ENCODE measurements around the gene POLR1G. TPM values are rescaled to one million over a fixed set of nuclear protein-coding genes. Genes with fewer than 3 reads are reported as not detected.
A peak's percentile ranks its signal among the peaks of the same experiment; 100 is the strongest.

The POLR1G gene
- total and polyA plus RNA-seq, 10 donors, result 2.1 to 4.3 (median 3.1) TPM

DNA sequence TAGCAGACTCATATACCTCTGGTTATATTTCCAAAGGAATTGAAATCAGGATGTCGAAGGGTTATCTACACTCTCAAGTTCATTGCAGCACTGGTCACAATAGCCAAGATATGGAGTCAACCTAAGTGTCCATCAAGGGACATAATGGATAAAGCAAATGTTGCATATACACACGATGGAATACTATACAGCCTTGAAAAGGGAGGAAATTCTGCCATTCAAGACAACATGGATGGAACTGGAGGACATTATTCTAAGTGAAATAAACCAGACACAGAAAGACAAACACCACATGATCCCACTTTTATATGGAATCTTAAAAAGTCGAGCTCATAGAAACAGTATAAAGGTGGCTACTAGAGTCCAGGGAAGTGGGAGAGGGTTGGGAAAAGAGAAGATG is 30.9 kb downstream of the POLR1G start:
- Histone ChIP-seq H3K9me3 (no peaks in the 10 kb centered on the region), H3K27me3 (replicated peaks in 1 of 7) (no peaks in the 10 kb centered on the region), H3K4me1 (peaks cover 4 to 28% (median 22%) of the 10 kb centered on the region in 6 donors), H3K4me3 (no peak overlapping the region), H3K27ac (no peak overlapping the region), H3K36me3 (no peaks in the 10 kb centered on the region)
- TF ChIP-seq POLR2AphosphoS5 (IDR thresholded peaks at IDR 0.05) (no peak), POLR2A (IDR thresholded peaks at IDR 0.05) (no peak)
- TF ChIP-seq, protein P1, sequence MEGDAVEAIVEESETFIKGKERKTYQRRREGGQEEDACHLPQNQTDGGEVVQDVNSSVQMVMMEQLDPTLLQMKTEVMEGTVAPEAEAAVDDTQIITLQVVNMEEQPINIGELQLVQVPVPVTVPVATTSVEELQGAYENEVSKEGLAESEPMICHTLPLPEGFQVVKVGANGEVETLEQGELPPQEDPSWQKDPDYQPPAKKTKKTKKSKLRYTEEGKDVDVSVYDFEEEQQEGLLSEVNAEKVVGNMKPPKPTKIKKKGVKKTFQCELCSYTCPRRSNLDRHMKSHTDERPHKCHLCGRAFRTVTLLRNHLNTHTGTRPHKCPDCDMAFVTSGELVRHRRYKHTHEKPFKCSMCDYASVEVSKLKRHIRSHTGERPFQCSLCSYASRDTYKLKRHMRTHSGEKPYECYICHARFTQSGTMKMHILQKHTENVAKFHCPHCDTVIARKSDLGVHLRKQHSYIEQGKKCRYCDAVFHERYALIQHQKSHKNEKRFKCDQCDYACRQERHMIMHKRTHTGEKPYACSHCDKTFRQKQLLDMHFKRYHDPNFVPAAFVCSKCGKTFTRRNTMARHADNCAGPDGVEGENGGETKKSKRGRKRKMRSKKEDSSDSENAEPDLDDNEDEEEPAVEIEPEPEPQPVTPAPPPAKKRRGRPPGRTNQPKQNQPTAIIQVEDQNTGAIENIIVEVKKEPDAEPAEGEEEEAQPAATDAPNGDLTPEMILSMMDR (IDR thresholded peaks at IDR 0.05 in 8 of 11, conservative IDR thresholded peaks at IDR 0.05 in 3 of 11), result no peak
- no peak for DNase-seq
- WGBS, 5 donors, result 85 to 93% (median 88%) methylated on average over 3 of the region's 3 CpGs
- intact Hi-C loops (cut with DNase I; ENCODE audit: low total_unique reads), result no loop called here

DNA sequence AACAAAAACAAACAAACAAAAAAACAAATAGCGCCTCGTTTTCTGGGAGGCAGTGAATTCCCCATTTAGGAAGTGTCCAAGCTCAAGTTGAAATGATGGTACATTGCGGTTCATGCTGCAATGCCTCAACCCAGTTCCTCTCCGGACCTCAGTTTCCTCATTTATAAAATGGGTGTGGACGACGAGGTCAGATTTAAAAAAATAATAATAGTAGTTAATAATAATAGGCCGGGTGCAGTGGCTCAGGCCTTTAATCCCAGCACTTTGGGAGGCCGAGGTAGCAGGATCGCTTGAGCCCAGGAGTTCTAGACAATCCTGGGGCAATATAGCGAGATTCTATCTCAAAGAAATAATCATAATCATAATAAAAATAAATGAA is 32.7 kb downstream of the POLR1G start:
- TF ChIP-seq, protein P1 (IDR thresholded peaks at IDR 0.05 in 8 of 11, conservative IDR thresholded peaks at IDR 0.05 in 3 of 11), result no peak
- WGBS, 5 donors, result 29 to 34% (median 31%) methylated on average over 10 of the region's 10 CpGs
- Histone ChIP-seq H3K4me1 (peaks cover 10 to 47% (median 39%) of the 10 kb centered on the region in 6 donors), H3K27me3 (replicated peaks in 1 of 7) (no peaks in the 10 kb centered on the region), H3K9me3 (no peaks in the 10 kb centered on the region), H3K4me3 (peak overlapping the region; percentile 55 to 87 (median 66)), H3K36me3 (no peaks in the 10 kb centered on the region), H3K27ac (peak overlapping the region; percentile 76 to 96 (median 92))
- no peak for DNase-seq
- intact Hi-C loops (cut with DNase I; ENCODE audit: low total_unique reads), result loop anchor here (2.0 kb wide), 1 partner anchor 40 kb away; no protein-coding TSS in a partner anchor

DNA sequence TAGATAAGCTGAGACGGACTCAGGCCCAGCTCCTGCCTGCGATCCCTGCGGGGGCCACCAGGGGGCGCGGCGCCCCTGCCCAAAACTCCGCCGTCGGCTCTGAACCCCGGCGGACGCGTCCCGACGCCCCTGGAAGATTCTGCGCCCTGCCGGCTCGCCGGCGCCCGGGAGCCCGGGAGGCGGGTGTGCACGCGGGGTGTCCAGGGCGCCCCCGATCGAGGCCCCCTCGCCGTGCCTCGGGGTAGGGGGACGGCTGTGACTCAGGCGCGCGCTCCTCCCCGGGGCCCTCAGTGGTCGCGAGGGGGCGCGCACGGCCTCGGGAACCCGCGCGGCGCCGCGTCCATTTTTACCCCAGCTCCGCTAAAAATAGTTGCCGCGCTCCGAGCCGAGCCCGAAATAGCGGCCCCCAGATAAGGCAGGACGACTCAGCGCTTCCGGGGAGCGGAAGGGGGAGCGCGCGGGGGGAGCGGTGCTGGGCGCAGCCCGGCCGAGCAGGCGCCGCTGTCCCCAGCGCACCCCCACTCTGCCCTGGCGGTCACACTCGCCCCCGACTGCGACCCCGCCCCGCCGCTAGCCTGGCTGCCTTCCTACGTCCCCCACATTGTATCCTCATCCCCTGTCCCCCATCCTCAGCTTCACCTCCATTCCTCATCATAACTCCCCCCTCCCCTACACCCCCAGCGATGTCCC is 33.3 kb downstream of the POLR1G start:
- WGBS, 5 donors, result 0 to 2% (median 0%) methylated on average over 41 to 78 of the region's 78 CpGs
- peaks cover 15 to 52% (median 45%) of the 10 kb centered on the region in 6 donors for H3K4me1 ChIP-seq
- intact Hi-C loops (cut with DNase I; ENCODE audit: low total_unique reads), result loop anchor here (2.0 kb wide), 1 partner anchor 39 kb away; no protein-coding TSS in a partner anchor

DNA sequence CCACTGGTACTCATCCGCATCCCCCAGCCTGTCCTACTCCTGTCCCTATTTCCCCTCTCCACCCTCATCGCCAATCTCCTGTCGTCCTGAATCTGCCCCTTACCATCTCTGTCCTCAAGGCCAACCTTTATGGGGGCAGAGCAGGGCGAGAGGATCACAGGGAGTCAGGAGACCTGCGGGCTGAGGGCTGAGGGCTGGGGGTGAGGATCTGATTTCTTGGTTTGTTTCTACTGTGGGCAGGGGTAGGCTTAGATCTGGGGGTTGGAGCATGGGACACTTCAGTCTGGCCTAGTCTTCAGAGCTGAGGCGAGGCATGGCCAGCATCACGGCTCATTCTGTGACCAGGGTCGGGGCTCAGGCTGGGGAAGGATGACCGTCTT is 33.8 kb downstream of the POLR1G start:
- intact Hi-C loops (cut with DNase I; ENCODE audit: low total_unique reads), result no loop called here
- no peak for DNase-seq
- Histone ChIP-seq H3K27me3 (replicated peaks in 1 of 7) (no peaks in the 10 kb centered on the region), H3K9me3 (no peaks in the 10 kb centered on the region), H3K4me1 (peaks cover 20 to 57% (median 50%) of the 10 kb centered on the region in 6 donors), H3K27ac (peak overlapping the region in 7 of 8 donors; percentile 90 to 96 (median 92)), H3K4me3 (peak overlapping the region in 6 of 8 donors; percentile 58 to 87 (median 72)), H3K36me3 (no peaks in the 10 kb centered on the region)
- TF ChIP-seq POLR2A (IDR thresholded peaks at IDR 0.05), result no peak
- TF ChIP-seq, protein P1 (IDR thresholded peaks at IDR 0.05 in 8 of 11, conservative IDR thresholded peaks at IDR 0.05 in 3 of 11), result no peak
- TF ChIP-seq POLR2AphosphoS5 (IDR thresholded peaks at IDR 0.05), result no peak
- WGBS, 5 donors, result 65 to 71% (median 70%) methylated on average over 9 of the region's 9 CpGs

More for the DNA sequence above, 33.3 kb downstream of the POLR1G start:
- Histone ChIP-seq H3K36me3 (no peaks in the 10 kb centered on the region), H3K4me3 (peak overlapping the region; percentile 55 to 87 (median 66)), H3K27ac (peak overlapping the region; percentile 76 to 96 (median 92)), H3K9me3 (no peaks in the 10 kb centered on the region), H3K27me3 (replicated peaks in 1 of 7) (no peaks in the 10 kb centered on the region)
- TF ChIP-seq, protein P1 (IDR thresholded peaks at IDR 0.05 in 8 of 11, conservative IDR thresholded peaks at IDR 0.05 in 3 of 11), result peak; percentile 95 to 100 (median 98)
- TF ChIP-seq POLR2A (IDR thresholded peaks at IDR 0.05), result no peak
- peak; percentile 55 to 80 (median 67) for TF ChIP-seq POLR2AphosphoS5 (IDR thresholded peaks at IDR 0.05)
- DNase-seq, result peak; percentile 96

All from spleen (tissue), 11 donors.